ENCODE results near the gene GLCE. TPM values are rescaled to one million over a fixed set of nuclear protein-coding genes. Genes with fewer than 3 reads are reported as not detected.

Gene GLCE
- total RNA-seq, 1 experiment from 2014 or later, result 22.8 TPM

GRCh38 chr15:69277316-69277715 is 116.9 kb downstream of the GLCE start:
- in situ Hi-C loops (cut with HindIII; ENCODE audit: low pct_unique_long_range_greater_than_20kb, low sequenced_read_pairs) (no loop called here), intact Hi-C loops (cut with micrococcal nuclease; ENCODE audit: unreplicated experiment) (no loop called here)
- DNase-seq (ENCODE audit: low read depth, low spot score) (no peak), ATAC-seq (no peak)
- no peaks in the 10 kb centered on the region for H3K27me3 ChIP-seq (ENCODE audit: control insufficient read depth, insufficient read depth, low read length)
- TF ChIP-seq REST (IDR thresholded peaks at IDR 0.05; ENCODE audit: insufficient read depth in 1 of 2, low read depth in 2 of 2, low read length in 1 of 2) (no peak), SIN3A (IDR thresholded peaks at IDR 0.05; ENCODE audit: borderline replicate concordance, insufficient read depth, low read depth, low read length) (no peak), TCF7L2 (IDR thresholded peaks at IDR 0.05; ENCODE audit: low read depth, low read length) (no peak), POLR2AphosphoS5 (IDR thresholded peaks at IDR 0.05; ENCODE audit: low read depth, low read length) (no peak)
- TF ChIP-seq, protein P1, sequence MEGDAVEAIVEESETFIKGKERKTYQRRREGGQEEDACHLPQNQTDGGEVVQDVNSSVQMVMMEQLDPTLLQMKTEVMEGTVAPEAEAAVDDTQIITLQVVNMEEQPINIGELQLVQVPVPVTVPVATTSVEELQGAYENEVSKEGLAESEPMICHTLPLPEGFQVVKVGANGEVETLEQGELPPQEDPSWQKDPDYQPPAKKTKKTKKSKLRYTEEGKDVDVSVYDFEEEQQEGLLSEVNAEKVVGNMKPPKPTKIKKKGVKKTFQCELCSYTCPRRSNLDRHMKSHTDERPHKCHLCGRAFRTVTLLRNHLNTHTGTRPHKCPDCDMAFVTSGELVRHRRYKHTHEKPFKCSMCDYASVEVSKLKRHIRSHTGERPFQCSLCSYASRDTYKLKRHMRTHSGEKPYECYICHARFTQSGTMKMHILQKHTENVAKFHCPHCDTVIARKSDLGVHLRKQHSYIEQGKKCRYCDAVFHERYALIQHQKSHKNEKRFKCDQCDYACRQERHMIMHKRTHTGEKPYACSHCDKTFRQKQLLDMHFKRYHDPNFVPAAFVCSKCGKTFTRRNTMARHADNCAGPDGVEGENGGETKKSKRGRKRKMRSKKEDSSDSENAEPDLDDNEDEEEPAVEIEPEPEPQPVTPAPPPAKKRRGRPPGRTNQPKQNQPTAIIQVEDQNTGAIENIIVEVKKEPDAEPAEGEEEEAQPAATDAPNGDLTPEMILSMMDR (IDR thresholded peaks at IDR 0.05), result no peak
- H3K36me3 ChIP-seq (ENCODE audit: control insufficient read depth, insufficient read depth, low read length), result no peaks in the 10 kb centered on the region
- no peaks in the 10 kb centered on the region for H3K9me3 ChIP-seq (ENCODE audit: control insufficient read depth, insufficient read depth, low read depth, low read length)
- BruUV-seq (replicated peaks), result no TSS peak
- H3K4me1 ChIP-seq (ENCODE audit: control insufficient read depth, insufficient read depth, low read length), result no peaks in the 10 kb centered on the region
- ChIA-PET CTCF (no interaction called here), POLR2A (no interaction called here)
- no peak overlapping the region for H3K4me3 ChIP-seq (ENCODE audit: low read depth in 2 of 2, low read length in 2 of 2)
- no peak overlapping the region for H3K27ac ChIP-seq (ENCODE audit: low read length)

DNA sequence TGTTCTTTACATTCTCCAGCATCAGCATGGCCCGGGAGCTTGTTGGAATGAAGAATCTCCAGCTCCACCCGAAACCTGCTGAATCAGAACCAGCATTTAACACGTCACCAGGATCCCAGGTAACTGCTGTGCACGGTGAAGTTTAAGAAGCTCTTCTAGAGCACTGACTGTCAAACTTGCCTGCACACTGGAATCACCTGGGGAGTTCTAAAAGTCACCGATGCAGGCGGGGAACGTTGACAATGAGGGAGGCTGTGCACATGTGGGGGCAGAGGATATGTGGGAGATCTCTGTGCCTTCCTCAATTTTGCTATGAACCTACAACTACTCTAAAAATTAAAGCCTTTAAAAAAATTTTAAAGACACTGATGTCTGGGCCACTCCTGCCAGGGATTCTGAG is 119.2 kb downstream of the GLCE start:
- H3K36me3 ChIP-seq (ENCODE audit: control insufficient read depth, insufficient read depth, low read length), result no peaks in the 10 kb centered on the region
- no peaks in the 10 kb centered on the region for H3K27me3 ChIP-seq (ENCODE audit: control insufficient read depth, insufficient read depth, low read length)
- TF ChIP-seq POLR2AphosphoS5 (IDR thresholded peaks at IDR 0.05; ENCODE audit: low read depth, low read length), result no peak
- TF ChIP-seq, protein P1 (IDR thresholded peaks at IDR 0.05), result no peak
- TF ChIP-seq SIN3A (IDR thresholded peaks at IDR 0.05; ENCODE audit: borderline replicate concordance, insufficient read depth, low read depth, low read length), result no peak
- TF ChIP-seq REST (IDR thresholded peaks at IDR 0.05; ENCODE audit: insufficient read depth in 1 of 2, low read depth in 2 of 2, low read length in 1 of 2), result no peak
- no peak for TF ChIP-seq TCF7L2 (IDR thresholded peaks at IDR 0.05; ENCODE audit: low read depth, low read length)
- BruUV-seq (replicated peaks), result no TSS peak
- H3K4me1 ChIP-seq (ENCODE audit: control insufficient read depth, insufficient read depth, low read length), result no peaks in the 10 kb centered on the region
- DNase-seq (ENCODE audit: low read depth, low spot score), result no peak
- no peak for ATAC-seq
- CTCF ChIA-PET, result no interaction called here
- intact Hi-C loops (cut with micrococcal nuclease; ENCODE audit: unreplicated experiment) (no loop called here), in situ Hi-C loops (cut with HindIII; ENCODE audit: low pct_unique_long_range_greater_than_20kb, low sequenced_read_pairs) (no loop called here)
- no peaks in the 10 kb centered on the region for H3K9me3 ChIP-seq (ENCODE audit: control insufficient read depth, insufficient read depth, low read depth, low read length)
- POLR2A ChIA-PET, result no interaction called here
- H3K27ac ChIP-seq (ENCODE audit: low read length), result no peak overlapping the region
- no peak overlapping the region for H3K4me3 ChIP-seq (ENCODE audit: low read depth in 2 of 2, low read length in 2 of 2)
